Measurements from ENCODE around the gene PATE1.

DNA sequence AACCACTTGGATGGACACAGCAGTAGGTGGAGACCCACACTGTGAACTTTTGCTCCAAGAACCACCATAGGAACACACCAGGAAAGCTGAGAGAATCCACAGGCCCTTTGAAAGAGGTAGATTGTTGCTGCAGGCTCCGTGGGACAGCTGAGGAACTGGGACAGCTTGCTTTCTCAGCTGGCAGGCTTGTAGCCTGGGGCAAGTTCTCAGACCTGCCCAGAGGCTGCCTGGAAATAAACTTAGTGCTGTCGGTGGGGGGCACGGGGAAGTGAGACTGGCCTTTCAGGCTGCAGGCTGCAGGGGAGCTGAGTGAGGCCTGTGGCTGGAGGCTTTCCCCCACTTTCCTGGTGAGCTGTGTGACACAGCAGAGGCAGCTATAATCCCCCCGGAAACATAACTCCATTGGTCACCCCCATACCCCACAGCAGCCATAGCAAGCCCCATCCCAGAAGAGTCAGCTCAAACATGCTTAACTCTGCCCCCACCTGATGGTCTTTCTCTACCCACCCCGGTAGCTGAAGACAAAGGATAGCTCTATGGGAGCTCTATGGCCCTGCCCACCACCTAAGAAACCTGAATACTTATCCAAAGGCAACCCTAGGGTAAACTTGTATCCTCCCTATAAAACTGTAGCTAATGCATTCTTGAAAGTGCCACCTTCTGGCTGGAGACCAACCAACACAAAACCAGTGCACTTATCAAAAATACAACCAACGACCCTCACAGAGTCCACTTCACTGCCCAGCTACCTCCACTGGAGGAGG lies 44.0 kb upstream of the PATE1 start:
- TF ChIP-seq, protein P1, sequence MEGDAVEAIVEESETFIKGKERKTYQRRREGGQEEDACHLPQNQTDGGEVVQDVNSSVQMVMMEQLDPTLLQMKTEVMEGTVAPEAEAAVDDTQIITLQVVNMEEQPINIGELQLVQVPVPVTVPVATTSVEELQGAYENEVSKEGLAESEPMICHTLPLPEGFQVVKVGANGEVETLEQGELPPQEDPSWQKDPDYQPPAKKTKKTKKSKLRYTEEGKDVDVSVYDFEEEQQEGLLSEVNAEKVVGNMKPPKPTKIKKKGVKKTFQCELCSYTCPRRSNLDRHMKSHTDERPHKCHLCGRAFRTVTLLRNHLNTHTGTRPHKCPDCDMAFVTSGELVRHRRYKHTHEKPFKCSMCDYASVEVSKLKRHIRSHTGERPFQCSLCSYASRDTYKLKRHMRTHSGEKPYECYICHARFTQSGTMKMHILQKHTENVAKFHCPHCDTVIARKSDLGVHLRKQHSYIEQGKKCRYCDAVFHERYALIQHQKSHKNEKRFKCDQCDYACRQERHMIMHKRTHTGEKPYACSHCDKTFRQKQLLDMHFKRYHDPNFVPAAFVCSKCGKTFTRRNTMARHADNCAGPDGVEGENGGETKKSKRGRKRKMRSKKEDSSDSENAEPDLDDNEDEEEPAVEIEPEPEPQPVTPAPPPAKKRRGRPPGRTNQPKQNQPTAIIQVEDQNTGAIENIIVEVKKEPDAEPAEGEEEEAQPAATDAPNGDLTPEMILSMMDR (IDR thresholded peaks at IDR 0.05 in 2 of 3, conservative IDR thresholded peaks at IDR 0.05 in 1 of 3; ENCODE audit: borderline replicate concordance in 1 of 3, insufficient read depth in 1 of 3, low read depth in 2 of 3, low read length in 2 of 3) = no peak
- no peak for TF ChIP-seq POLR2AphosphoS5 (IDR thresholded peaks at IDR 0.05; ENCODE audit: low read depth, low read length)
- no peak for TF ChIP-seq RAD21 (IDR thresholded peaks at IDR 0.05; ENCODE audit: low read depth)
- no peak for TF ChIP-seq POLR2A (IDR thresholded peaks at IDR 0.05; ENCODE audit: borderline replicate concordance, extremely low read depth, insufficient read depth, insufficient read length)
- TF ChIP-seq TCF7L2 (IDR thresholded peaks at IDR 0.05; ENCODE audit: borderline replicate concordance, extremely low read depth, insufficient read depth, insufficient read length) = no peak
- no peak for TF ChIP-seq CEBPB (IDR thresholded peaks at IDR 0.05; ENCODE audit: low read depth)
- TF ChIP-seq CBX3 (IDR thresholded peaks at IDR 0.05; ENCODE audit: low read depth) = no peak
- no peak for TF ChIP-seq EZH2 (IDR thresholded peaks at IDR 0.05)
- no peak for TF ChIP-seq SP1 (IDR thresholded peaks at IDR 0.05; ENCODE audit: low read depth)

All from HCT116 (cell line).